ENCODE data around the gene SMARCD3.
A peak's percentile ranks its signal among the peaks of the same experiment; 100 is the strongest.

Gene SMARCD3

GRCh38 chr7:151248346-151249033 lies at the start of gene SMARCD3:
TSS of gene SMARCD3 (minus strand) at chr7:151248694. CDS start at chr7:151248562, 132 bp downstream.
- FAIRE-seq (no peak), DNase-seq (ENCODE audit: low spot score) (peak; percentile 21)

DNA sequence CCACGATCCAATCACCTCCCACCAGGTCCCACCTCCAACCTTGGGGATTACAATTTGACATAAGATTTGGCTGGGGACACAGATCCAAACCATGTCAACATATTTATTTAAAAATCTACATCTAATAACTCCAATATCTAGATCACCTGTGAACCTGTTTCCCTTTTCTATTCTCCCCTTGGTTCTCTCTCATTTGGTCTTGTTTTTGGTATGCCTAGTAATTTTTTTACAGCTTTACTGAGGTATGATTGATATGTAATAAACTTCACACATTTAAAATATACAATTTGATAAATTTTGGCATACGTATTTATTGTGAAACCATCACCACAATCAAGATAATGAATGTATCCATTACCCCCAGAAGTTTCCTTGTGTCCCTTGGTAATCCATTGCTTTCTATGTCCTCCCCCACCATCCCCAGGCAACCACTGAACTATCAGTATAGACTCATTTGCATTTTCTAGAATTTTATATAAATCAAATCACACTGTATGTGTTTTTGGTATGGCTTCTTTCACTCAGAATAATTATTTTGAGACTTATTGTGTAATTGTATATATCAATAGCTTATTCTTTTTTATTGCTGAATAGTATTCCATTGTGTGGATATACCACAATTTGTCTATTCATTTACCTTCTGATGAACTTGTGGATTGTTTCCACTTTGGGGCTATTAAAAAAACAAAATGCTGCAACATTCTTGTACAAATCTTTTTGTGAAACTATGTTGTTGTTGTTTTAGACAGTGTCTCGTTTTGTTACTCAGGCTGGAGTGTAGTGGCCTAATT lies 47.9 kb upstream of the SMARCD3 start:
- no peak for FAIRE-seq
- no peak for DNase-seq (ENCODE audit: low spot score)

- no peak for DNase-seq (ENCODE audit: low spot score)
- FAIRE-seq: no peak
These were observed 44.4 kb upstream of the SMARCD3 start for GRCh38 chr7:151292850-151293249.

DNA sequence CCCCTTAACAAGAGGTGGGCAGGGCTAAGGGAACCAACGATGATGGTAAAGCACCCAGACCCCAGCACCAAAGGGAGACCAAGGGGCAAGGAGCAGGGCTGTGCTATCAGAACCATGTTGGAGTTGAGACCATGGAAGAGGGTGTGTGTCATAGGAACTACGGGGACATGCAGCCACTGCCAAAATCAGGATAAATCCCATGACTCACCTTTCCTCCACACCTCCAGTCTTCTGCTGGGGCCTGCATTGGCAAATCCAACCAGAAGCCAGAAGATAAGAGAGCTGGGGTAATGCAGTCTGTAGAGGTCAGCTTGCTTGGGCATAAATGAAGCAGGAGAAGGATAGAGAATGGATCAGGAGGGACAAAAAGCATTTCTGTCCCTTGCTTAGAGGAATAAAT lies 42.7 kb upstream of the SMARCD3 start:
- no peak for DNase-seq (ENCODE audit: low spot score)

DNA sequence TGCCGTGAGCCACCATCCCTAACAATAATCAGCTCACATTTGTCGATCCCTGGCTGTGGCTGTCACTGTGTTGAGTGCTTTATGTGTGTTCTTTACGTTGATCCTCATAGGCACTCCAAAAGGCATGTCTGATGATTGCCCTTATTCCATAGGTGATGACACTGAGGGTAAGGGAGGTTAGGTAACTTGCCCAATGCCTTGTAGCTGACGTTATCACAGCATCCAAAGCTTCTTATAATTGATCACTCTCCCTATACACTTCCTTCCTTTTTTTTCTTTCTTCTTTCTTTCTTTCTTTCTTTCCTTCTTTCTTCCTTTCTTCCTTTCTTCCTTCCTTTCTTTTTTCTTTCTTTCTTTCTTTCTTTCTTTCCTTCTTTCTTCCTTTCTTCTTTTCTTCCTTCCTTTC lies 41.9 kb upstream of the SMARCD3 start:
- no peak for FAIRE-seq
- no peak for DNase-seq (ENCODE audit: low spot score)

More for the DNA sequence above, 42.7 kb upstream of the SMARCD3 start:
- no peak for FAIRE-seq

DNA sequence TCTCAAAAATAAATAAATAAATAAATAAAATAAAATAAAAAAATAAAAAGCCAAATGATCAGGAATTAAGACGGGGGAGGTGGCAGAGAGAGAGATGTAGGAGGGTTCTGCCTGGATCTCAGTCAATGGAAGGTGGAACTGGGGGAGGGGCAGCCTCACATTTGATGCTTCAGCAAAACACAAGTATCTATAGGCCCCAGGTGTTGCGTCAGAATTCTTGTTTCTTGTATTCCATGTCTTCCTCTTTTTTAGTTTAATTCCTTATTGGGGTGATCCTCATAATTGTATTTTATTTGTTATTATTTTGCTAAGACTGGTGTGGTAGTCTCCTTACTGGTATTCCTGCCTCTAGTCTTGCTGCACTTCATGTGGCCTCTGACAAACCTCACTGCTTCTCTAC lies 41.4 kb upstream of the SMARCD3 start:
- no peak for DNase-seq (ENCODE audit: low spot score)
- FAIRE-seq: no peak

- DNase-seq (ENCODE audit: low spot score) (no peak), FAIRE-seq (no peak)
These were observed 37.7 kb upstream of the SMARCD3 start for GRCh38 chr7:151286148-151286547.

GRCh38 chr7:151283302-151283701 lies 34.8 kb upstream of the SMARCD3 start:
- no peak for DNase-seq (ENCODE audit: low spot score)
- FAIRE-seq: no peak

DNA sequence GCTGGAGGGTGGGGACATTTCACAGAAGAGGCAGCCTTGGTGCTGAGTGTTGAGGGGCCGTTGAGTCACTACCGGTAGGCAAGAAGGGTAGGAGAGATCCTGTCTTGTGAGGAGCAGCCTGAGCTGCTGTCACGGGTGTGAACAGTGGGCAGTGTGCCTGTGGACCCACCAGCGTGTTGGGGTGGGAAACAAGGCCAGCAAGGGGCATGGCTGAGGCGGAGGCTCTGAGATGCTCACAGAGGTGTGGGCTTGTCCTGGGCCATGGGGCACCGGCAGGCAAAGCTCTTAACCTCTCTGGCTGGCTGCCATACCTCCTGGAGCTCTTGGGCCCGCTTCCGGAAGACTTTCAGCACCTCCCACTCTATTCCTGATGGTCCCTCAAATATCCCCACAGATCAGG lies 33.6 kb upstream of the SMARCD3 start:
- FAIRE-seq: no peak
- DNase-seq (ENCODE audit: low spot score): no peak

DNA sequence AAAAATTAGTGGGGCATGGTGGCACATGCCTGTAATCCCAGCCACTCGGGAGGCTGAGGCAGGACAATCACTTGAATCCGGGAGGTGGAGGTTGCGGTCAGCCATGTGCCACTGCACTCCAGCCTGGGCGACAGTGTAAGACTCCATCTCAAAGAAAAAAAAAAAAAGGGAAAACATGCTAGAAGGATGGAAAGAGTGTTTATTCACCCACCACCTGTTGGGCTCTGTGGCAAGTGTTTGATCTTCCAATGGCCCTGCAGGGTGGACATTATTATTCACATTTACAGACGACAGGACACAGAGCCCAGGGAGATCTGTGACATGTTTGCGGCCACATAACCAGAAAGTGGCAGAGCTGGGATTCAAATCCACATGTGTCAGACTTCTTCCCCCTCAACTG lies 33.2 kb upstream of the SMARCD3 start:
- DNase-seq (ENCODE audit: low spot score) (no peak), FAIRE-seq (no peak)

DNA sequence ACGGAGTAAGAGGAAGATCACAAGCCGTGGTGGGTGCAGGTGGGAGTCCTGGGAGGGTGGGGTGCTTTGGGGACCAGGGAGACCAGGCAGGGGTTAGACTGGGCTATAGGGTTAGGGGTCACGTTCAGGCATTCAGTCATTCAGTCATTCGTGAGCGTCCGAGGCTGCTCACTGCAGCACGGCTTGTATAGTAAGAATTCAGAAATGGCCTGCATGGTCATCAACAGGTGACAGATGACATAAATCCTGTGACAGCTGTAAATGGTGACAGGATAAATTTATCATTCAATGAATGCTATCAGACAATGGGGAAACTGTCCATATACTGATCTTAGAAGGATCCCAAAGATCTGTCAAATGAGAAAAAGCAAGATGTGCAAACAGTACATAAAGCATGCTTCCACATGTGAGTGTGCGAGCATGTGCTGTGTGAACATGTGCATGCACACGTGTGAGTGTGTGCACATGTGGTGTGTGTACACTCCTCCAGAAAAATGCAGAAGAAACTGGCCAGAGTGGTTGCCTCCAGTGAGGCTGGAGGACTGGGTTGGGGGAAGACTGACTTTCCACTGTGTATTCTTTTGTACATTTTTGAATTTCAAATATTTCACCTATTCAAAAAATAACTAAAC lies 32.0 kb upstream of the SMARCD3 start:
- FAIRE-seq: no peak

GRCh38 chr7:151279868-151280267 lies 31.4 kb upstream of the SMARCD3 start:
- FAIRE-seq (no peak), DNase-seq (ENCODE audit: low spot score) (no peak)

More for the DNA sequence above, 32.0 kb upstream of the SMARCD3 start:
- DNase-seq (ENCODE audit: low spot score): no peak

GRCh38 chr7:151278949-151279348 lies 30.5 kb upstream of the SMARCD3 start:
- FAIRE-seq: no peak

GRCh38 chr7:151277631-151278030 lies 29.1 kb upstream of the SMARCD3 start:
- no peak for FAIRE-seq
- no peak for DNase-seq (ENCODE audit: low spot score)

More at GRCh38 chr7:151278949-151279348, 30.5 kb upstream of the SMARCD3 start:
- DNase-seq (ENCODE audit: low spot score): no peak

GRCh38 chr7:151276666-151277590 lies 28.4 kb upstream of the SMARCD3 start:
- FAIRE-seq (no peak), DNase-seq (ENCODE audit: low spot score) (peak; percentile 46)

GRCh38 chr7:151275813-151276577 lies 27.5 kb upstream of the SMARCD3 start:
- DNase-seq (ENCODE audit: low spot score): no peak
- FAIRE-seq: no peak

GRCh38 chr7:151274936-151275812 lies 26.7 kb upstream of the SMARCD3 start:
- DNase-seq (ENCODE audit: low spot score) (no peak), FAIRE-seq (no peak)

DNA sequence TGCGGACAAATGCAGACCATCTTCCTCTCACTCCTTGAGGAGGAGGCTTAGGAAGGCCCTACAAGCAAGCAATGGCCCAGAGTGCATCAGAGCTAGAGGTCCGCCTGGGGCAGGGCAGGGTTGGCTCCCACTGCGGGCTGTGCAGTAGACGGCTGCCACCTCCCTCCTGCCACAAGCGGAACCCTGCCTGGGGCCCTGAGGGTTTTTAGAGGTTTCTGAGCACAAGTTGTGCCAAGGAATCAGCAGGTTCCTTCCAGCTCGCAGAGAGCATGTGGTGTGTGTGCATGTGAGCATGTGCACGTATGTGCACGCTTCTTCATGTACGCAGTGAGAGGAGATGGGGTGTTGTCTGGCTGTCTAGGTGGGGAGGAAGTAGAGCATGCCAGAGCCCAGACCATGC lies 25.9 kb upstream of the SMARCD3 start:
- no peak for FAIRE-seq
- no peak for DNase-seq (ENCODE audit: low spot score)

- DNase-seq (ENCODE audit: low spot score): no peak
- no peak for FAIRE-seq
These were observed 25.3 kb upstream of the SMARCD3 start for GRCh38 chr7:151273651-151274390.

All from urothelium cell line (cell line).